Effector CD4-positive, alpha-beta T cell (primary cell): ENCODE measurements around the gene KIAA1755. TPM values are rescaled to one million over a fixed set of nuclear protein-coding genes. Genes with fewer than 3 reads are reported as not detected.

Source experiments
- DNase-seq: peaks from one replicate; pipeline ENCODE4 v3.0.0-alpha.2; 2020
- total RNA-seq: gene quantifications from one replicate; lab custom pipeline; 2026; lab: John Stamatoyannopoulos, UW

Gene KIAA1755, protein sequence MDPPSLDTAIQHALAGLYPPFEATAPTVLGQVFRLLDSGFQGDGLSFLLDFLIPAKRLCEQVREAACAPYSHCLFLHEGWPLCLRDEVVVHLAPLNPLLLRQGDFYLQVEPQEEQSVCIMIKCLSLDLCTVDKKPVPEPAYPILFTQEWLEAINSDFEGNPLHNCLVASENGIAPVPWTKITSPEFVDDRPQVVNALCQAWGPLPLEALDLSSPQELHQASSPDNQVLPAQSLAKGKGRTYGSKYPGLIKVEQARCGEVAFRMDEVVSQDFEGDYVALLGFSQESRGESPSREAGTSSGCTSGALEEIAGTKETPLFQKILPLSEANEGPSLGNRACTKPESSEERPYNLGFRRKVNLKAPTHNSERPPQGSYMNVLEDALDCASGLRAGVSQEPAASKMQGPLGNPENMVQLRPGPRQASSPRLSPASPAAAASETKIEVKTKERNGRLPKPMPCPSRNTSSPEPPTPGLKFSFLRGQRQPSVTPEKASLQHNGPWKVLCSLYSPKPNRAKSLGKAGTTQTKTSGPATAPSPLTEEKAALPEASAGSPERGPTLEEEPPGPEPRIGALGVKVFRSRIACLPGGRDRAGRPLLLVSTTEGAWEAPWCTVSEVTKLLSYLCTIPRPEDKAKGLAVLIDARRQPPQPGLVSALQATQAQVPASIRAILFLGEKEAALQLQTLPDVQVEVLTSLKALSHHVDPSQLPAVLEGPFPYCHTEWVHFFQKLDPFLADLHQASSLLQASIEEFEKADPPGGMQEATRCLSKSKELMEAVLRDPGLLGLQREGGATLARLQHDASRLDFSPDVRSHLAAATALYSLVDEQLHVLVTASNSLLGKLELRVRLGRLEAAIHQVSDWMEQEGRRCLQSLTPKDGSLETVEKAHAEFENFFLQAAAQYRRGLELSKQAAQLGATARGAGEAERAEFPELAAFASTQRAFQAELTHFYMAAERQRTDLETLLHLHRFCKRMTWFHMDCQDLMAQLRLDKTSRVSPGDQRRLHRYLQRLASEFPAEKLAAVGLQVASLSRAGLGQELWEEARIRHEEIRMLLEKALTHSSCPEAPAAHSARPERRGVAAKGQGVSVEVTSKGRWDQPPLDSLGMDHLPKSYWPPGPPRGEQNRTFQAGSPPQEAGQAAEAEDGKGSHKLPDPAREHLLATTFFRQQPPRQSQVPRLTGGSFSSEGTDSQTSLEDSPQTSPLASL
- total RNA-seq = not detected

DNA sequence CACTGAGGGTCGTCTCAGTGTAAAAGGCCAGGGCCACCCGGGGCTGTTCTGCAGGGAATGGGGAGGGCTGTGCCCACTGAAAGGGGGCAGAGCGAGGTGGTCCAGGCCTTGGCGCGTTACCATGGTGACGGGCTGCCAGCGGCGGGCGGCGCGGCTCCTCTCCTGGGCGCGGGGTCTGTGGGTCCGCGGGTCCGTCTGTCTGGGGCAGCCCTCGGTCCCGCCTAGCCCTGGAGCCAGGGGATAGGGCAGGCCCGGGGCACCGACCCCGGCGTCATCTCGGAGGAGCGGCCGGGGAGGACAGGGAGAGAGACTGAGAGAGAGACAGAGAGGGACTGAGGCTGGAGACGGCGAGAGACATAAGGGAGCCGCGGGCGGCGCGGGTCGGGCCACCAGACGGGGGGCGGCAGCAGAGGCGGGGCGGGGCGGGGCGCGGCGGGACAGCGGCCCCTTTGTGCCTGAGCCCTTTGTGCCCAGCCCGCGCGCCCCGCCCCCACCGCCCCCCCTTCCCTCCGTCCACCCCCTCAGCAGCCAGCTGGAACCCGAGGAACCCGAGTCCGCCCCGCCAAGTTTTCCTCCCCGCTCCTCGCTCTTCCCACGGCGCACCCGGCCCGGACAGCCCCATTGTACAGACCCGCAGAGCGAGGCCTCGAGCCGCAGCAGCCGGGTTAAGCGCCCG is at the start of gene KIAA1755:
Gene KIAA1755 (minus strand): TSS at position 358 of the 676 bp plus-strand sequence. CDS start 235 bp downstream, at position 123.
- DNase-seq = no peak

DNA sequence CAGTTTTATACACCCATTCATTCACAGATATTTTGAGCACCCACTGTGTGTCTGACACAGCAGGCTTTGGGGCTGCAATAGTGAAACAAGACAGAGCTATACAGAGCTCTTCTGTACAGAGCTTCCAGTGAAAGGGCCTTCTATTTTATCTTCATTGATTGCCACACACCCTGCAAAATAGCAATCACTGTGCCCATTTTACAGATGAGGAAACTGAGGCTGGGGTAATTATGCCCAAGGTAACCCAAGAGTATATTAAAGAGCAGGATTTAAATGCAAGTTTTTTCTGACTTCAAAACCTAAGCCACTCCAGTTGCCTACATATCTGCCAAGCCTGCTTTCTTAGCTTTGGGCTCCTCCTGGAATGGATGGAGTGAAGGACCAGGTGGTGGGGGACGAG is 47.9 kb upstream of the KIAA1755 start:
- no peak for DNase-seq

DNA sequence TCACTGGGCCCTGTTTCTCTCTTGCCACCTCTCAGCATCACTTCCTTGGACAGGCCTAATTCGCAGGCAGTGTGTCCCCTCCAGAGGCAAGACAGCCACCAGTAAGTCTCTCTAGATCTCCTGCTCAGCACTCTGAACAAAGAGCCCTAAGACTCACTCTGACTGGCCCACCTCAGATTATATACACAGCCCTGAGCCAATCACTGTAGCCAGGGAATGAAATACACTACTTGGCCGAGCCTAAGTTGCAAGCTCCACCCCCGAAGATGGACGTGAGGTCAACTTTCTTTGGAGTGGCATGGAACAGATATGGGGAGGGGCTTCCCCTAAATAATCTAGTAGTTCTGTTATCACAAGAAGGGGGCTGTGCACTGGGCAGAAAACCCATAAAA is 47.5 kb upstream of the KIAA1755 start:
- no peak for DNase-seq

DNA sequence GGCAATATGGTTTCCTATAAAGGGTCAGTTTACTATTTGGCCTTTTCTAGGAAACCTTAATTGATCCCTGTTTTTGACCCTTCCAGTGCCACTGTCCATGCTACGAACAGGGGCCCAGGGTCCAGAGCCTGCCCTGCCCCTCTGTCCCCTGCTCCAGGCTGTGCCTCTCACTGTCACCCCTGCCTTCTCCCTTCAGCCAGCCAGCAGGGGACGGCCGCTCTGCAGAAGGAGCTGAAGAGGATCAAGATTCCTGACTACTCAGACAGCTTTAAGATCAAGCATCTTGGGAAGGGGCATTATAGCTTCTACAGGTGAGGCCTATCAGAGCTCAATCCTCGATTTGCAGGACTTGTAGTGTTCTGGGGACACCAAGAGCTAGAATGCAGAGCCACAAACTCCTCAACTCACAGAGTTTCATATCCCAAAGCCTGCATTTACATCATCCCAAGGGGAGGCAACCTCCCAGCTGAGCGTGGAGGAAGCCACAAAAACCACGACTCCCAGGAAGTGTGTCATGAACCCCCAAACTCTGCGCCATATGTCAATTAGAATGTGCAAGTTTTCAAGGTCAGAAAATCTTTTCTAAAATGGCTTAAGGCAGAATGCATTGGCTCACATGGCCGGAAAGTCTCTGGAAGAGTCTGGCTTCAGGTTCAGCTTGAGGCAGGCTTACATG is 47.0 kb upstream of the KIAA1755 start:
- no peak for DNase-seq

DNA sequence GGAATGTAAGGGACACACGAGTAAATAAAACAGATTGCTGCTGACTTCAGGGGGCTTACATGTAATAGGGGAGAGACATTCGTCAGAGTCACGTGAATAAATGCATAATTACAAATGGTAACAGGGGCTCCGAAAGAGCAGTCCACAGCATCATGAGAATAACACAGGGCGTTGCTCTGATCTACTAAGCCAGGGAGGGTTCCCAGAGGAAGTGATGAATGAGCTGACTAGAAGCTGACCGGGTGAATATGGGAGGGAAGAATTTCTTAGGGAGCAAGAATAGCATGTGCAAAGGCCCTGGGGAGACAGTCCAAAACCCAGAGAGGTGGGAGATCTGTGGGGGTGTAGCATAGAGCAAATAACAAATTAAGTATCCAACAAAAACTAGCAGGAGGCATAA is 45.8 kb upstream of the KIAA1755 start:
- DNase-seq = no peak

DNA sequence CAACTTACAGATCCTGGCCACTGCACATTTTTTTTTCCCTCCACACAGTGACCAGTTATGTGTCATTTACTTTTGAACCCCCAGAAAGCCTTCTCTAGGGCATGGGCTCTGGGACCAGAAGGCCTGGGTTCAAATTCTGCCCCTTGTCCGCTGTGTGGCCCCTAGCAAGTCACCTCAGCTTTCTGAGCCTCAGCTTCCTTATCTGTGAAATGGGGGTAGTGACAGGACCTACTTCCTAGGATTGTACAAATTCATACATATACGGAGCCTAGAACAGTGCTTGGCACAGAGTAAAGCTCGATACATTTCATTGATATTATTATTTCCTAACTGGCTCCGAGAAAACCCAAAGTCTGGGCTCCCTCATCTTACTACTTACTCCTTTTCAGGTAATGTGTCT is 45.0 kb upstream of the KIAA1755 start:
- no peak for DNase-seq

DNA sequence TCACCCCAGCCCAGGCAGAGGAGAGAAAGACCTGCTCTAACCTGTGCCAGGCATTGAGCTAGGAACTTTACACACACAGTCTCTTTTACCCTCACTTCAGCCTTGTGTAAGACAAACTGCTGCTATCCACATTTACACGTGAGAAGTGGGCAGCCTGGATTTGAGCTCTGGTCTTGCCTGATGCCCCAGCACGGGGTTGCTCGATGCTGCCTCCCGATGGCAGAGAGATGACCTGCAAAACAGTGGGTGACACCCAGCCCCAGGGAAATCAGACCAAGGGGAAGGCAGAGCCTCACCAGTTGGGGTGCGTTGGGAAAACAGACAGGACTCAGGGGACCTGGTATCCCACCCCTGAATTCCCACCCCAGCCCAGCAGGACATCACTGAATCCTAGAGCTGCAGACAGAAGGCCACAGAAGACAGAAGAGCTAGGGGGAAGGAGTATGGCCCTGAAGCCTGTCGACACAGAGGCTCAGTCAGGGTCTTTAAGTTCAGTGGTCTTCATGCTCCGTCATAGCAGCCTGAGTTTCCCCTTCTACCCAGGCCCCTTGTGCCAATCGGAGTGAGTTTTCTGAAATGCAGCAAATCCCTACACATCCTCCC is 44.4 kb upstream of the KIAA1755 start:
- no peak for DNase-seq

DNA sequence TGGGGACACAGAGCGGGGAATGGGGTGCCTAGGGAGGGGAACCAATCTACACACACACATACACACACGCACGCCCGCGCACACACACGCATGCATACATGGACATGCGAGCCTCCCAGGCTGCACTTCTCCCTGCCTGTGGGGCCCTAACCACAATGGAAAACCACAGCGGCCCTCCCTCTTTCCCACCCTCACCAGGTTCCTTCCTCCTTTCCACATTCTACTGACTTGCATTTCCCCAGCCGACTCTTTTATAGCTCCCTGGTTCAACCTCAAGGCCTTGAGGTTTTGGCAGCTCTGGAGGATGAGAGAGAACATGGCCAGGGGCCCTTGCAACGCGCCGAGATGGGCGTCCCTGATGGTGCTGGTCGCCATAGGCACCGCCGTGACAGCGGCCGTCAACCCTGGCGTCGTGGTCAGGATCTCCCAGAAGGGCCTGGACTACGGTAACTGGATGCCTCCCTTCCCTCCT is 43.4 kb upstream of the KIAA1755 start, which contains the start of gene BPI:
Gene BPI (plus strand): TSS at position 249 of the 472 bp plus-strand sequence. CDS start 68 bp downstream, at position 317.
- no peak for DNase-seq

DNA sequence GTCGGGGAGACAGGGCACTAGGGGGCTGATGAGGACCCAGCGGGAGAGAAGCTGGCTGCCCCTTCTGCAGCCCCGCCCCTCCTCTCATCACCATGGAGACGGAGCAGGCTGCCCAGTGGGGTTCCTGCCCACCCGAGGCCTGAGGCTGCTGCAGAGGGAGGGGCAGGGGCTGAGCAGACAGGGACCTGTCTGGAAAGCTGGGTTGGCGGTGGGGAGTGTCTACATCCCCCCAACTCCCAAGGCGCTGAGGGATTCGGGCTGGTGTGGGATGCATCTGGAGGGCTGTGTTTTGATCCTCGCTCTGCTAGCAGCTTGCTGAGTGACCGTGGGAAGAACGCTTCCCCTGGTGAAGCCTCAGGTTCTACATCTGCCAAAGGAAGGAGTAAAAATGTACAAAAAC is 42.3 kb upstream of the KIAA1755 start:
- no peak for DNase-seq

DNA sequence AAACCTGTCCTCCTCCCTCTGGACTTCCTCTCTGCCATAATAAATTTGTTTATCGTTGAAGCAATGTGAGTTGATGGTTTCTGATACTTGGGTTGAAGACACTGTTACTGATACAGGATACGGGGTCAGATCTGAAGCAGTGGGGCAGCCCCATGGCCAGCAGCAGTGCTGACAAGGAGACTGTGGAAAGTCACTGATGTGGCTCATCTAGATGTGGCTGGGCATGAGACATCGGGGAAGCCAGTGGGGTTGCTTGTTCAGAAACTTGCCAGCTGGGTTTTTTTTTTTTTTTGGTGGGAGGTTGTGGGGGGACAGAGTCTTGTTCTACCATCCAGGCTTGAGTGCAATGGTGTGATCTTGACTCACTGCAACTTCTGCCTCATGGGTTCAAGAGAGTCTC is 40.8 kb upstream of the KIAA1755 start:
- DNase-seq = no peak

DNA sequence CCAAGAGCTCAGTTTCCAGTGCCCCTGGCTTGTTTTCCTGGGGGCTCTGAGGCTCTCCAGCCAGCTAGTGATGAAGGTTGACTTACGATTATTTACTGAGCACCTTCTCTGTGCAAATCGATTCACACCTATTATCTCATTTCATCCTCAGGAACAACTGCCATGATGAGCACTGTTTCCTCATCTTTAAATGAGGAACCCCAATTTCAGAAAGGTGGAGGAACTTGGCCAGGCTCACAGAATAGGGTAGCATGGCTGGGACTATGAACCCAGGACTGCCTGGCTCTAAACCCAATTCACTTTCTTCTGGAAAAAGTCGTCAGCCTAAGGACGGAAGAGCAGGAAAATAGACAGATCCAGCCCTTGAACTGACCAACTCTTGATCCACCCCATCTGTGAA is 39.9 kb upstream of the KIAA1755 start:
- DNase-seq = no peak

DNA sequence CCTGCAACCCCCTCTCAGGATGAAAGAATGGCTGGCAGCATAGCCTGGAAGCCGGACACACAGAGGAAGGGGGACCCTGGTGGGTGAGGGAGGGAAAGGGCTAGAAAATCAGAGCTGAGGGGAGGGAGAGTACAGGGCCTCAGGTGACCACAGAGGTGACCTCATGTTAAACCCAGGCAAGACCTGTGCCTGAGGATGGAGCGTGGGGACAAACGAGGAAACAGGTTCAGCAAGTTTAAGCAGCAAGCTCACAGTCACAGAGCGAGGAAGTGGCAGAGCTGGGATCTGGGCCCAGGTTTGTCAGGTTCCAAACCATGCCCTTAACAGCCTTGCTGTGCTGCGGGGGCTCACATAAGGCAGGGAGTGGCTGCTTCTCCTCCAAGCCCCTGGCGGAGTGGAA is 39.4 kb upstream of the KIAA1755 start:
- DNase-seq = no peak

DNA sequence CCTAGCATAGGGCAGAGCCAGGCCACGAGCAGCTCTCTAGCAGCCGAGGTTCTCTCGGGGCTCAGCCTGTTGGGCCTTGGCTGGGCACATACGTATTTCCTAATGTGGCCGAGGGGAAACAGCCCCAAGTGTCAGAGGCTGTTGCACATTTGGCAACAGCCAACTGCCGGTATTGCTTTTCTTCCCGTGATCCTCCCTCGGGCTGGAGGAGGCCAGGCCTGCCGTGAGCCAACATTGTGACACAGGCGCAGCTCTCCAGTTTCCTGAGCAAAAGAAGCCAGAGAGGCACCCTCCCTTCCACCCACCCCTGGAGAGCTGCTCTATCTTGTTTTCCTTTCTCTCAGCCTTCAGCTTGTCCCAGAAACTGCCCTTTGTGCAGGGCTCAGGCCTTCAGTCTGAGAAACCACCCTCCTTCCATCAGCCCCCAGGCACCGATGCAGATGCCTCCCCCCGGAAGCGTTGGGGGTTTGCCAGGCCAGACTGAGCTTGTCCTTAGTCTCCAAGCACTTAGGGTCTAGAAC is 38.3 kb upstream of the KIAA1755 start:
- DNase-seq = no peak

DNA sequence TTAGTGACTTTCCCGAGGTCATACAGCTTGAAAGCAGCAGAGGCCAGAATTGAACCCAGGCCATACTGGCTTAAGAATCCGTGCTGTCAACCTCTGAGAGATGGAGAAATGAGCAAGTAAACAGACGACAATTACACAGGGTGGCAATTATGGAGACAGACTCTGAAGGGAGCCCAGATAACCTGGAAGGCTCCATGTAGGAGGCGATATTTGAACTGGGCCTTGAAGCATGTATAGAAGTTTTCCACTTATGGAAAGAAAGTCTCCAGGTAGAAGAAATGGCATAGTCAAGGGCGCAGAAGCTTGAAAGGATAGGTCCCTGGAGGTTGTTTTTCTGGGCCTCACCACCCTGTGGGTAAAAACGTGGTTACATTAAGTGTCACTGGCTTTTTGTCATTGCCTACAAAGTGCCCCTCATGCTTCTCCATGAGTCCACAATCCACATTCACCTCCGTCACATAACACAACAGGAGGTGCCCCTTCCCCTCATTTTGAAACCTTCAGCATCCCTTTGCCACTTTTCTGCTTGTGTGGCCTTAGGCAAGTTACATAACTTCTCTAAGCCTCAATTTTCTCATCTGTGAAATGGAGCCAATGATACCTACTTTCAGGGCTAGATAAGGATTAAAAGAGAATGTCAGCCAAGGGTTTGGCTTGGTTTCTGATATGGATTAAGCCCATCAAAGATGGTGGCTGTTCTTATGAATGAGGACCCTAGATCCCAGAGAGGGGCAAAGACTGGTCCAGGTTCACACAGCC is 37.6 kb upstream of the KIAA1755 start:
- no peak for DNase-seq

DNA sequence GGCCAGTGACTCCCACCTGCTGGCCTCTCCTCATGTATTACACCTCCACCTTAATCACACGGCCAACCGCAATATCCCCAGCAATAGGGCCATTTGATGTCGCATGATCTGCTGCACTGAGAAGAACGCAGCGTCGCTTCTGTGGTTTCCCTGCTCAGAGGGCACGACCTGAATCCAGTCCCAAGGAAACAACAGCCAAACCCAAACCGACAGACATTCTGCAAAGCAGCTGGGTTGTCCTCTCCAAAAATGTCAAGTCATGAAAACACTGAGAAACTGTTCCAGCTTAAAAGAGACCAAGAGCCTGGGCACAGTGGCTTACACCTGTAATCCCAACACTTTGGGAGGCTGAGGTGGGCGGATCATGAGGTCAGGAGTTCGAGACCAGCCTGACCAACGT is 35.9 kb upstream of the KIAA1755 start:
- no peak for DNase-seq

DNA sequence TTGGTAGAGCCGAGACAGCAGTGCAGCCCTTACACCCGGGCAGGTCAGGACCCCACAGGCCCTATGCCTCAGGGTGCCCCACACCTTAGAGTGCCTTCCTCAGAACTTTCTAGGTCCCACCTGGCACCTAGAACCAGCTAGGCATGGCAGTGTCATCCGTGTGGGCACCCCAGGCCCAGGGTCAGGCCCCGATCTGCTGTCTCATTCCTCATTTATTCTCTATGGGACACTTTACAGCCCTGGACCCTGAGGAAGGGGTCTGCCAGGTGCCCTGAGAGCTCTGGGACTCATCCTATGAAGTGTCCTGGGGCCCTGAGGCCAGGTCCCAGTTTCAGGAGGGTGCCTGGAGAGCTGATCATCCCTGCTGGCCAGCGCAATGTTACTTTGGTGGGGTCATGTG is 35.3 kb upstream of the KIAA1755 start:
- DNase-seq = no peak

DNA sequence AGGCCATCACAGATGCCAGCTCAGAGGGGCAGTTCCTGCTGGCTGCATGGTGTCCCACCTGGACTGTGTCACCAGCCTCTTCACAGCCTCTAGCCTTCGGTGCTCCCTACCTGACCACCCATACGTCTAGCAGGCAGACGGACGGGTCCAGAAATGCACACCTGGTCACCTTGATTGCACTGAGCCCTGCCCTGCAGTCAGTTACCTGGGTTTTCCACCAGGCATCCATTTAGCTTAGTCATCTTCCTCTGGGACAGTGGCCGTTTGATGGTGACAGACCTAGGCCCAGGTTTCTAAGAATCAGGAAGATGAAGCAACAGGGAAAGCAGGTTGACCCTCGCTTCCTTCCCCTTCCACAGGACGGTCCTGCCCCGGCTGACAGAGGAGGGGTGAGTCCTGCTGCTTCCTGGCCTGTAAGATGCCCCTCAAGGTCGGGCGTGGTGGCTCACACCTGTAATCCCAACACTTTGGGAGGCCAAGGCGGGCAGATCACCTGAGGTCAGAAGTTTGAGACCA is 33.6 kb upstream of the KIAA1755 start:
- no peak for DNase-seq

DNA sequence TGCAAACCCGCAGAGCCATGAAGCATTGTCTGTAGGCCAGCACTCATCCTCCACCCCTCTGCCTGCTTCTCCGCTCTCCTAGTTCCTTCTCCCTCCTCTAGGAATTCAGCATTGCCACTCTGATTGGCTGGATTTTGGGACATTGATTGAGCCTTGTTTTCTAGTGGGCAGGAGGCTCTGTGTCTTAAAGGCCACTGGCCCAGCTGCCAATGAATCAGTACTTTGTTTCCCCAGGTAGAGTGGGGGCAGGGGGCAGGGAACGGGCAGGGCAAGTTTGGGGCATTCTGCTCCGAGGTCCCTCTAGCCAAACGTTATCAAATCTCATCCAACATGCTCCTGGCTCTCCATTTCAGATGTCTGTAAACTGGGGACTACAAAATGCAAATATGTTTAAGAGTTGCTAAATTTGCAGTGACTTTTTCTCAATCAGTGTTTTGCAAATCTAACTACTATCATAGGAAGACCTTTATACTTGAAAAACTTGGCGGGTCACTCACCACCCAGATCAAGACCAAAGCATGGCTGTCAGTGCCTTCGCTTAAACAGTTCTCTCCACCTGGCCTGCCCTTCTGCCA is 33.0 kb upstream of the KIAA1755 start:
- no peak for DNase-seq

DNA sequence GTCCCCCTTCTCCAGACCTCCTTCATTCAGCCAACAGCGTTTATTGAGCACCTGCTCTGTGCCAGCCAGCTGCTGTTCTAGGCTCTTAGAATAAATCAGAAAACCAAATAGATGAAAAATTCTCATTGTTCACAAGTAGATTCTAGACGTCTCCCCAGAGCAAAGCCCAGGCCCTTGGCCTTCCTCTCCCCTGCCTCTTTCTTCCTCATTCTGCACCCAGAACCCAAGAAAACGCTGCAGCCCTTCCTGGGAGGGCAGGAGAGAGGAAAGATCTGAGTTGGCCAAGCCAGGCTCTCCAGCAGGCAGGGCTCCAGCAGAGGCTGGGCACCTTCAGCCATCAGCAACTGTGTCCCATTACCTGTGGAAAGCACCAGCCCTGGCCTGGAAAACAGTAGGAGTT is 31.4 kb upstream of the KIAA1755 start:
- DNase-seq = no peak
